DOHH2 (cell line): ENCODE measurements around the gene ACLY.

ENCODE experiments used
- H3F3A ChIP-seq: fragments of 200-600 bp; sonication (generic), shearing (Covaris generic); 2 replicates; pipeline ENCODE4 v1.6.0; 2016; ENCODE audit warnings: antibody characterized with exemption, mild to moderate bottlenecking; ENCODE audit not compliant: control insufficient read depth, insufficient read depth
- H3K27ac ChIP-seq: fragments of 200-600 bp; sonication (generic); 2 replicates; pipeline ENCODE4 v1.5.1; 2014; ENCODE audit warnings: low read depth, mild to moderate bottlenecking, low read length, moderate library complexity
- H3K27me3 ChIP-seq: fragments of 200-600 bp; sonication (generic); 2 replicates; pipeline ENCODE4 v1.6.1; 2014; ENCODE audit warnings: mild to moderate bottlenecking, low read length, mixed read lengths; ENCODE audit not compliant: control insufficient read depth
- H3K36me3 ChIP-seq: fragments of 200-600 bp; sonication (generic); 2 replicates; pipeline ENCODE4 v1.6.1; 2014; ENCODE audit warnings: mild to moderate bottlenecking, low read length, moderate library complexity, mixed read lengths; ENCODE audit not compliant: control insufficient read depth
- H3K4me1 ChIP-seq: fragments of 200-600 bp; sonication (generic); 2 replicates; pipeline ENCODE4 v1.6.1; 2014; ENCODE audit warnings: mild to moderate bottlenecking, low read length, mixed read lengths; ENCODE audit not compliant: control insufficient read depth
- H3K4me2 ChIP-seq: fragments of 200-600 bp; sonication (generic); 2 replicates; pipeline ENCODE4 v1.6.0; 2014; ENCODE audit warnings: mild to moderate bottlenecking, low read length, moderate library complexity
- H3K4me3 ChIP-seq: fragments of 200-600 bp; sonication (generic); 2 replicates; pipeline ENCODE4 v1.5.1; 2014; ENCODE audit warnings: mild to moderate bottlenecking, low read length, mixed read lengths
- H3K79me2 ChIP-seq: fragments of 200-600 bp; sonication (generic); 2 replicates; pipeline ENCODE4 v1.6.1; 2014; ENCODE audit warnings: mild to moderate bottlenecking, low read length, mixed read lengths; ENCODE audit not compliant: control insufficient read depth
- H3K9me2 ChIP-seq: fragments of 200-600 bp; sonication (generic); replicated peaks from 2 replicates; pipeline ENCODE4 v1.6.1; 2014; ENCODE audit warnings: mild to moderate bottlenecking, low read length, mixed read lengths; ENCODE audit not compliant: control insufficient read depth
- H3K9me3 ChIP-seq: fragments of 200-600 bp; sonication (generic); 2 replicates; pipeline ENCODE4 v1.6.1; 2014; ENCODE audit warnings: antibody characterized with exemption, low read length, mixed read lengths; ENCODE audit not compliant: control insufficient read depth, insufficient read depth
- H4K20me1 ChIP-seq: fragments of 200-600 bp; sonication (generic); 2 replicates; pipeline ENCODE4 v1.6.0; 2014; ENCODE audit warnings: low read depth, mild to moderate bottlenecking, antibody characterized with exemption, low read length, moderate library complexity; ENCODE audit not compliant: control insufficient read depth, insufficient read depth
- EZH2phosphoT487 ChIP-seq: fragments of 200-600 bp; sonication (generic); IDR thresholded peaks from 2 replicates; pipeline ENCODE4 v1.6.1; 2017; ENCODE audit warnings: borderline replicate concordance, mild to moderate bottlenecking, antibody characterized with exemption, low read length, moderate library complexity, mixed read lengths
- TF ChIP-seq, protein P1 (sequence below): fragments of 200-600 bp; sonication (generic); IDR thresholded peaks from one replicate; pipeline ENCODE4 v1.5.1; 2014; ENCODE audit warnings: antibody characterized with exemption, mild to moderate bottlenecking, low read depth, low read length; ENCODE audit not compliant: poor library complexity, severe bottlenecking

Gene ACLY

DNA sequence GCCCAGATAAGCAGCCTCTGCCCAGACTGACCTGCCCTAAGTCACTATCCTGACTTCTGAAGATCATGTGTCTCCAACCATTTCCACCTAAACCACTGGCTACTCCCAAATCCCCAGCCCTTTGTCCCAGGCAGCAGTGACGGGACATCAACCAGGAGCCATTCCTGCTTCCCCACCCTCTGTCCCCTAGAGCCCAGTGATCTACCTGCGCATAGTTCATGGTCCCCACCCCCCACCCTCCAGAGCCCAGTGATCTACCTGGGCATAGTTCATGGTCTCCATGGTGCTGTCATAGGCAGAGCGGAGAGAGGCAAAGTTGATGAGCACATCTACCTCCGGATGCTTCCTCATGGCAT, 26.8 kb downstream of the ACLY start:
- Histone ChIP-seq H3K4me1 (no peaks in the 10 kb centered on the region), H3K27me3 (no peaks in the 10 kb centered on the region), H3K9me2 (no peaks in the 10 kb centered on the region), H3K9me3 (no peaks in the 10 kb centered on the region), H4K20me1 (no peaks in the 10 kb centered on the region), H3F3A (no peaks in the 10 kb centered on the region), H3K4me2 (no peak overlapping the region), H3K36me3 (peaks cover 87% of the 10 kb centered on the region), H3K4me3 (no peak overlapping the region), H3K79me2 (no peaks in the 10 kb centered on the region; the same call in 1 of the 2 replicates), H3K27ac (no peak overlapping the region)
- TF ChIP-seq, protein P1, sequence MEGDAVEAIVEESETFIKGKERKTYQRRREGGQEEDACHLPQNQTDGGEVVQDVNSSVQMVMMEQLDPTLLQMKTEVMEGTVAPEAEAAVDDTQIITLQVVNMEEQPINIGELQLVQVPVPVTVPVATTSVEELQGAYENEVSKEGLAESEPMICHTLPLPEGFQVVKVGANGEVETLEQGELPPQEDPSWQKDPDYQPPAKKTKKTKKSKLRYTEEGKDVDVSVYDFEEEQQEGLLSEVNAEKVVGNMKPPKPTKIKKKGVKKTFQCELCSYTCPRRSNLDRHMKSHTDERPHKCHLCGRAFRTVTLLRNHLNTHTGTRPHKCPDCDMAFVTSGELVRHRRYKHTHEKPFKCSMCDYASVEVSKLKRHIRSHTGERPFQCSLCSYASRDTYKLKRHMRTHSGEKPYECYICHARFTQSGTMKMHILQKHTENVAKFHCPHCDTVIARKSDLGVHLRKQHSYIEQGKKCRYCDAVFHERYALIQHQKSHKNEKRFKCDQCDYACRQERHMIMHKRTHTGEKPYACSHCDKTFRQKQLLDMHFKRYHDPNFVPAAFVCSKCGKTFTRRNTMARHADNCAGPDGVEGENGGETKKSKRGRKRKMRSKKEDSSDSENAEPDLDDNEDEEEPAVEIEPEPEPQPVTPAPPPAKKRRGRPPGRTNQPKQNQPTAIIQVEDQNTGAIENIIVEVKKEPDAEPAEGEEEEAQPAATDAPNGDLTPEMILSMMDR, result no peak
- TF ChIP-seq EZH2phosphoT487, result no peak

- Histone ChIP-seq H3K36me3 (peaks cover 87% of the 10 kb centered on the region), H4K20me1 (no peaks in the 10 kb centered on the region), H3K4me2 (no peak overlapping the region), H3K4me1 (no peaks in the 10 kb centered on the region), H3K4me3 (no peak overlapping the region), H3K27me3 (no peaks in the 10 kb centered on the region), H3K79me2 (no peaks in the 10 kb centered on the region; the same call in 1 of the 2 replicates), H3K27ac (no peak overlapping the region), H3F3A (no peaks in the 10 kb centered on the region), H3K9me2 (no peaks in the 10 kb centered on the region), H3K9me3 (no peaks in the 10 kb centered on the region)
- TF ChIP-seq EZH2phosphoT487, result no peak
- TF ChIP-seq, protein P1, result no peak
Observed at GRCh38 chr17:41891135-41892020, 27.4 kb downstream of the ACLY start.

DNA sequence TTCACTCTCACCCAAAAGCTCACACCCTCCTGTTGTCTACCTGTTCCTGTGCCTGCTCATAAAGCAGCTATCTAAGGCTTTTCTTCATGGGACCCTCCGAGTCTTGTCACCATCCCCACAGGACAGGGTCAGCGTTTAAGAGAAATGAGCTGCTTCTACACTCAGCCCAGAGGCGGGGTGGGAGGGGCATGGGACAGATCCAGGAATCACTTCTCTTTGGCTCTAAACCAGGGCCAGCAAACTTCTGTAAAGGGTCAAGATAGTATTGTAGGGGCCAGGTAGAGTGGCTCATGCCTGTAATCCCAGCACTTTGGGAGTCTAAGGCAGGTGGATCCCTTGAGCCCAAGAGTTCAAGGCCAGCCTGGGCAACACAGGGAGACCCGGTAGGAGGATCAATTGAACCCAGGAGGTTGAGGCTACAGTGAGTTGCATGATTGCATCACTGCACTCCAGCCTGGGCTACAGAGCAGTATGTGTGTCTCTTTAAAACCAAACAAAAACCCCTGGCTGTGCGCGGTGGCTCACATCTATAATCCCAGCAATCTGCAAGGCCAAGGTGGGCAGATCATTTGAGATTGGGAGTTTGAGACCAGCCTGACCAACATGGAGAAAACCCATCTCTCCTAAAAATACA, 30.3 kb downstream of the ACLY start:
- no peaks in the 10 kb centered on the region for H3K9me2 ChIP-seq
- TF ChIP-seq EZH2phosphoT487, result no peak
- TF ChIP-seq, protein P1, result no peak
- H3K27me3 ChIP-seq, result no peaks in the 10 kb centered on the region
- peaks cover 87% of the 10 kb centered on the region for H3K36me3 ChIP-seq
- H3K4me3 ChIP-seq, result no peak overlapping the region
- 0 out of 2 replicates have a peak, but pooled peaks cover 6% of the 10 kb centered on the region for H4K20me1 ChIP-seq
- no peak overlapping the region for H3K4me2 ChIP-seq
- H3K9me3 ChIP-seq, result no peaks in the 10 kb centered on the region
- H3K27ac ChIP-seq, result no peak overlapping the region
- H3K4me1 ChIP-seq, result no peaks in the 10 kb centered on the region
- H3K79me2 ChIP-seq, result no peaks in the 10 kb centered on the region; the same call in 1 of the 2 replicates
- no peaks in the 10 kb centered on the region for H3F3A ChIP-seq
